ENCODE results near the gene BRME1.

GRCh38 chr19:13888281-13888680 lies 17.6 kb downstream of the BRME1 start:
- TF ChIP-seq CTCF (conservative IDR thresholded peaks at IDR 0.05; ENCODE audit: low read length) (no peak), EZH2phosphoT487 (IDR thresholded peaks at IDR 0.05; ENCODE audit: borderline replicate concordance) (no peak)

All from Loucy (cell line).